Keratinocyte (primary cell): ENCODE results near the gene ZCCHC7.

ENCODE experiments used
- EZH2 ChIP-seq: IDR thresholded peaks from one replicate; pipeline ENCODE4 v1.6.1; 2012; ENCODE audit warnings: inconsistent platforms, mild to moderate bottlenecking, low read length, moderate library complexity
- TF ChIP-seq, protein P1 (sequence below), 3 experiments: IDR thresholded peaks in 1 of 3; conservative IDR thresholded peaks in 1 of 3; optimal IDR thresholded peaks in 1 of 3; 2 replicates in 2 of 3; 3 replicates in 1 of 3; pipeline versions ENCODE3 to v1.5.1; 2011; ENCODE audit warnings: low read length in 3 of 3, mild to moderate bottlenecking in 3 of 3, moderate library complexity in 2 of 3, control low read depth in 1 of 3, inconsistent platforms in 1 of 3; ENCODE audit not compliant: insufficient read depth in 2 of 3; ENCODE audit errors: extremely low read depth in 1 of 3

DNA sequence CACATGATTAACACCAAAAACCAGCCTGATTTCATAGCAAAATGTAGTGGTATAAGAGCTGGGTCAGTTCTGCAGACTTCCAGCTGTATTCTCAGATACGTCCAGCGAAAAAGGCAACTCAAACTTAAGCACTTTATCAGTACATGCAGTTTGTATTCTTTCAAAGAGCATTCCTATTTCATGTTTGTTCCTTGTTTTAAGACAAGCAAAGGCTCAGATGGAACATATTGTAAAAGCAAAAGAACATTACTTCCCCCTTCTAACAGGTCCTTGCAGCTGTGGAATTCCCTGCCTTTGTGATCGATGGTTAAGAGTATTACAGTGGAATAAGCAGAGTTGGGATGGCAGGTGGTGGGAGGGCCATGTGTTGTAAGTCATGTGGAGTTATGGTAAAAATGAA is 215.8 kb downstream of the ZCCHC7 start:
- TF ChIP-seq, protein P1, sequence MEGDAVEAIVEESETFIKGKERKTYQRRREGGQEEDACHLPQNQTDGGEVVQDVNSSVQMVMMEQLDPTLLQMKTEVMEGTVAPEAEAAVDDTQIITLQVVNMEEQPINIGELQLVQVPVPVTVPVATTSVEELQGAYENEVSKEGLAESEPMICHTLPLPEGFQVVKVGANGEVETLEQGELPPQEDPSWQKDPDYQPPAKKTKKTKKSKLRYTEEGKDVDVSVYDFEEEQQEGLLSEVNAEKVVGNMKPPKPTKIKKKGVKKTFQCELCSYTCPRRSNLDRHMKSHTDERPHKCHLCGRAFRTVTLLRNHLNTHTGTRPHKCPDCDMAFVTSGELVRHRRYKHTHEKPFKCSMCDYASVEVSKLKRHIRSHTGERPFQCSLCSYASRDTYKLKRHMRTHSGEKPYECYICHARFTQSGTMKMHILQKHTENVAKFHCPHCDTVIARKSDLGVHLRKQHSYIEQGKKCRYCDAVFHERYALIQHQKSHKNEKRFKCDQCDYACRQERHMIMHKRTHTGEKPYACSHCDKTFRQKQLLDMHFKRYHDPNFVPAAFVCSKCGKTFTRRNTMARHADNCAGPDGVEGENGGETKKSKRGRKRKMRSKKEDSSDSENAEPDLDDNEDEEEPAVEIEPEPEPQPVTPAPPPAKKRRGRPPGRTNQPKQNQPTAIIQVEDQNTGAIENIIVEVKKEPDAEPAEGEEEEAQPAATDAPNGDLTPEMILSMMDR (optimal IDR thresholded peaks at IDR 0.05 in 1 of 3, IDR thresholded peaks at IDR 0.05 in 1 of 3, conservative IDR thresholded peaks at IDR 0.05 in 1 of 3; ENCODE audit: extremely low read depth in 1 of 3, insufficient read depth in 2 of 3, low read length in 3 of 3), result no peak
- TF ChIP-seq EZH2, result no peak
